Retinal pigment epithelial cell (primary cell): ENCODE results near the gene TSPAN9.
A peak's percentile ranks its signal among the peaks of the same experiment; 100 is the strongest.

Experiments
- DNase-seq: peaks from one replicate; pipeline ENCODE4 v3.0.0-alpha.2; 2010; ENCODE audit warnings: low read depth
- H3K4me3 ChIP-seq: 2 replicates; pipeline ENCODE4 v1.5.1; 2011; ENCODE audit warnings: mild to moderate bottlenecking, low read length, control low read depth, moderate library complexity
- TF ChIP-seq, protein P1 (sequence below): conservative IDR thresholded peaks from 2 replicates; pipeline ENCODE4 v1.5.1; 2011; ENCODE audit warnings: low read depth, low read length, control low read depth, inconsistent platforms

Gene TSPAN9, protein sequence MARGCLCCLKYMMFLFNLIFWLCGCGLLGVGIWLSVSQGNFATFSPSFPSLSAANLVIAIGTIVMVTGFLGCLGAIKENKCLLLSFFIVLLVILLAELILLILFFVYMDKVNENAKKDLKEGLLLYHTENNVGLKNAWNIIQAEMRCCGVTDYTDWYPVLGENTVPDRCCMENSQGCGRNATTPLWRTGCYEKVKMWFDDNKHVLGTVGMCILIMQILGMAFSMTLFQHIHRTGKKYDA

DNA sequence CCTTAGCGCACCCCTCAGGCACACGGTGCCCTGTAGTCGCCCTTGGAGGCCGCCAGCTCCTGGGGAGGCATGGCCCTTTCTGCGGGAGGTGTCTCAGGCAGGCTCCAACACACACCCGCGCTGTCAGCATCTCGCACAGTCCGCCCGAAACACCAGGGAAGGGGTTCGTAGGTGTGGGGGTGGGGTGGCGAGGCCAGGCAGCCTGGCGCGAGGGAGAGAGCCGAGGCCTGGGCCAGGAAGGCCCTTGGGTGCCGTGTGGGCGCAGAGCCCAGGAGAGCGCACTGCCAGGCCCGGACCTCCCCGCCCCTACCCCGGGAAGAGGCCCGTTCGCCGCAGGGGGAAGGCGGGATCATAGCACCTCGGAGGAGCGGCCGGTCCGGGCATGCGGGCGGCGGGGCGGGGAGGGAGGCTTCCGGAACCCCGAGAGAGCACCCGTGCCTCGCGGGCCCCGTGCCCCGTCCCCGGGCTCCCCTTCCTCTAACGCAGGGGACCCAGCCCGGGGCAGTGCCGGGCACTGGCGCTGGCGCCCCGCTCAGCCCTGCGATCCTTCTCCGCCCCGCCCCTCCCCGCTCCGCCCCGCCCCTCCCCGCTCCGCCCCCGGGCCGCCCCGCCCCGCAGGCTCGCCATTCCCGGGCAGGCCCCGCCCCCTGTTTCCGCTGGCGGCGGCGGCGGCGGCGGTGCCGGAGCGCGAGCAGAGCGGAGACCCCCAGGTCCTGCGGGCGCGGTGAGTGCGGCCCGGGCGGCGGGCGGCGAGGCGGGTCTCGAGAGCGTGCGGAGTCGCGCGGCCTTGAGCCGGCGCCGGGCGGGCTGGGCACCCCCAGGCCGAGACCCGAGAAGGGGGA lies at the start of gene TSPAN9:
TSS of gene TSPAN9 (plus strand) at position 650 of the 842 bp plus-strand sequence. CDS start 123,815 bp downstream, outside the sequence.
- peak within 1 kb of the TSS; percentile 83 for H3K4me3 ChIP-seq
- TF ChIP-seq, protein P1, sequence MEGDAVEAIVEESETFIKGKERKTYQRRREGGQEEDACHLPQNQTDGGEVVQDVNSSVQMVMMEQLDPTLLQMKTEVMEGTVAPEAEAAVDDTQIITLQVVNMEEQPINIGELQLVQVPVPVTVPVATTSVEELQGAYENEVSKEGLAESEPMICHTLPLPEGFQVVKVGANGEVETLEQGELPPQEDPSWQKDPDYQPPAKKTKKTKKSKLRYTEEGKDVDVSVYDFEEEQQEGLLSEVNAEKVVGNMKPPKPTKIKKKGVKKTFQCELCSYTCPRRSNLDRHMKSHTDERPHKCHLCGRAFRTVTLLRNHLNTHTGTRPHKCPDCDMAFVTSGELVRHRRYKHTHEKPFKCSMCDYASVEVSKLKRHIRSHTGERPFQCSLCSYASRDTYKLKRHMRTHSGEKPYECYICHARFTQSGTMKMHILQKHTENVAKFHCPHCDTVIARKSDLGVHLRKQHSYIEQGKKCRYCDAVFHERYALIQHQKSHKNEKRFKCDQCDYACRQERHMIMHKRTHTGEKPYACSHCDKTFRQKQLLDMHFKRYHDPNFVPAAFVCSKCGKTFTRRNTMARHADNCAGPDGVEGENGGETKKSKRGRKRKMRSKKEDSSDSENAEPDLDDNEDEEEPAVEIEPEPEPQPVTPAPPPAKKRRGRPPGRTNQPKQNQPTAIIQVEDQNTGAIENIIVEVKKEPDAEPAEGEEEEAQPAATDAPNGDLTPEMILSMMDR, result no peak
- DNase-seq, result peak; percentile 46

DNA sequence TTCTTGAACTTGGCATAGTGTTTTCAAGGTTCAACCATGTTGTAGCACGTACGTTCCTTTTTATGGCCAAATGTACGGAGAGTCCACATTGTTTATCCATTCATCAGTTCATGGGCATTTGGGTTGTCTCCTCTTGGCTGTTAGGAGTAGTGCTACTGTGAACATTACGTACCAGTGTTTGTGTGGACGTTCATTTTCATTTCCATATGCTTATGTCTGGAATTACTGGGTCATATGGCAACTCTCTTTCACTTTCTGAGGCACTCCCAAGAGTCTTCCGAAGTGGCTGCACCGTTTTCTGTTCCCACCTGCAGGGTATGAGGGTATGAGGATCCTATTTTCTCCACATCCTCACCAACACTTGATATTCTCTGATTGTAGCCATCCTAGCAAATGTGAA lies 49.1 kb upstream of the TSPAN9 start:
- TF ChIP-seq, protein P1, result no peak
- no peak for DNase-seq

DNA sequence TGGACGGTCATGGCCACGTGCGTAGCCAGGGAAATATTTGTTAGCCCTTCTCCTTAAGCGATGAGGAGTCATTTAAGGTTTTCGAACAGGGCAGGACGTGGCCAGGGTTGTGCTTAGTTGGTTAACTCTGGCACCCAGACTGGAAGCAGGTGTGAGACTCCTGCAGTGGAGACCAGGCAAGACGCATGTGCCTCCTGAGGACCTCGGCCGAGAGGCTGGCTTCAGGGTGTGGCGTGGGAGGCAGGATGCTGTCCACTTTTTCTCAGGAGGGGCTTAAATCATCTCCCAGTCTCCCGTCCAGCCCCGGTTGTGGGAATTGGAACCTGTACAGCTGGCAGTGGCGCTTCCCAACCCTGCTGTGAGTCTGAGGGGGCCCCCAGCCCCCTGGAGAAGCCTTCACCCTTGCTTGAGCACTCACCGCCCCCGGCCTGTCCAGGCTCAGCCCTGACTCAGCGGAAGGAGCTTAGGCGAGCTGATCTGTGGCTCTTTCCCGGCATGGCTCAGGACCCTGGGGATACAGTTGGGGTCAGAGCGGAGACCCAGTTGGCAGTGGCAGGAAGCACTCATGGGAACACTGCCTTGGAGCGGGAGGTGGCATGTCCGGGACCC lies 46.3 kb upstream of the TSPAN9 start:
- TF ChIP-seq, protein P1, result no peak
- no peak overlapping the region for H3K4me3 ChIP-seq
- no peak for DNase-seq

More for the DNA sequence above, 49.1 kb upstream of the TSPAN9 start:
- H3K4me3 ChIP-seq, result no peak overlapping the region

DNA sequence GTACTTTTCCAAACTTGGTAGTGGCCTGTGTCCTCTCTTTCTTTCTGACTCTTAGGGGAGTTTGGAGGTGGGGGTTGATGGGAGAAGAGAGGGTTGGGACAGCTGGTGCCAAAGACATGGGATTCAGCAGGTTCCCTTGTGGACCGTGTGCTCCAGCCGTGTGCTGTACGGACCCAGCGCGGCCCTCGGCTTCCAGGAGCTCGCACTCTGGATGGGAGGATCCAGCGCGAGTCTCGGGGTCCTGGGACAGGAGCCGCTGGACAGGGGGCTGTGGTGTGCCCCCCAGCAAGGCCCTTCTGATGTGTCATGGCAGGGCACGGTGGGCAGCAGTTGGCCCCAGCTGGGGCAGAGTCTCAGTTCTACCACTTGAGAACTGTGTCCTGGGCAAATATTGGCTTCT lies 45.0 kb upstream of the TSPAN9 start:
- H3K4me3 ChIP-seq, result no peak overlapping the region
- TF ChIP-seq, protein P1, result no peak
- DNase-seq, result no peak

DNA sequence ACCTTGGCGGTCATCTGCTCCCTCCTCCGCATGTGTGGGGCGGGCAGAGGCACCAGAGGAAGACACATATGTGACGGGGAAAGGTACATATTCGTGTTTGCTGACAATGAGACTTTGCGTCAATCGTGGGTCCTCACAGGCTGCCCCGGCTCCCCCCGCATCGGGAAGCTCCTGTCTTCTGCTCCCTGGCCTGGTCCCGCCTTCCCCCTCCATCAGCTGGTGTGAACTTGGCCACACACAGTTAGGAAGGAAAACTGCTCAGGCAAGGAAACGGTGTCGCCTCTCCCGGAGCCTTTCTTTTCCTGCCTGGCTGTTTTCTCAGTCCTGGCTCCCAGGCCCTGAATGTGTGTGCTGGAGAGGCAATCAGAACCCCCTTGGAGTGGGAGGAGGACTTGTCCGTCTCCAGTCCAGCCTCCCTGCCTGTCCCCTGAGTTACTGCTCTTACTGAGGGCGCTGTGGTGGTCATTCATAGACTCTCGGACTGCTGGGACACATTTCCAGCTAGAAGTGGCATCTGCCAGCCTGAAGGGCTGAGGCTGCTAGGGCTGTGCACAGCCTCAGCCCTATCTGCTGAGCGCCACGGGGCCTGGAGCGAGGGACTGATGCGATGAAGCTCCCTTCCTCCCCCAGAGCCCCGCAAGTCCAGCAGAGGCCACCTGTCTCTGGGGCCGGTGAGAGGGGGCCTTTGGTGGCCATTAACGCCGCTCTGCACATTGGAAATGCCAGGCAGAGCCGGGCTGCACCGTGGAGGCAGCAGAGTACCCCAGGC lies 44.2 kb upstream of the TSPAN9 start:
- no peak for DNase-seq
- TF ChIP-seq, protein P1, result no peak

DNA sequence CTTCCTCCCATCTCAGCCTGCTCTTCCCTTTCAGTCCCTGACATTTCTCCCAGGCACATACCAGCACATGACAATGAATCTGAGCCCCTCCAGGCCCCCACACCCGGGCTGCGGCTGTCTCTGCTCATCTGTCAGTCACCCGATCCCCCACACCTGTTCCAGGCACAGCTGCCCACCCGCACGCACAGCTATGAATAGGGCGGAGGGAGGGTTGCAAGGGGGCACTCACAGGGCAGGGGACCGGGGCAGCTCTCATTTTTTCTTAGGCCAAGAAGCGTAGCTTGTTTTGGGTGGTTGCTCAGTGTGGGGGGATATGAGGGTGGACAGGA lies 43.7 kb upstream of the TSPAN9 start:
- TF ChIP-seq, protein P1, result no peak
- no peak for DNase-seq
- H3K4me3 ChIP-seq, result no peak overlapping the region

More for the DNA sequence above, 44.2 kb upstream of the TSPAN9 start:
- H3K4me3 ChIP-seq, result no peak overlapping the region
